Measurements from ENCODE around the gene WWOX.
"Not testable (repeated sequence)": the region's sequence is repeated elsewhere in the genome, so short reads cannot be mapped to it uniquely, and the experiment has no call there.

WWOX gene

GRCh38 chr16:79225994-79226393 lies 1126.5 kb downstream of the WWOX start:
- not testable (repeated sequence) for H3K27ac ChIP-seq (ENCODE audit: low read depth, low read length); H3K27me3 ChIP-seq (ENCODE audit: control insufficient read depth, insufficient read depth, low read length); H3K4me1 ChIP-seq (ENCODE audit: control insufficient read depth, insufficient read depth, low read length); H3K4me3 ChIP-seq (ENCODE audit: low read depth, low read length); H3K9ac ChIP-seq (ENCODE audit: low read depth, low read length); H3K9me3 ChIP-seq (ENCODE audit: control insufficient read depth, insufficient read depth, low read length); H3K36me3 ChIP-seq (ENCODE audit: control insufficient read depth, insufficient read depth, low read length)

GRCh38 chr16:79229361-79229760 lies 1129.9 kb downstream of the WWOX start:
- H3K4me1 ChIP-seq (ENCODE audit: control insufficient read depth, insufficient read depth, low read length): no peaks in the 10 kb centered on the region
- no peaks in the 10 kb centered on the region for H3K9me3 ChIP-seq (ENCODE audit: control insufficient read depth, insufficient read depth, low read length)
- H3K27ac ChIP-seq (ENCODE audit: low read depth, low read length): no peak overlapping the region
- no peaks in the 10 kb centered on the region for H3K36me3 ChIP-seq (ENCODE audit: control insufficient read depth, insufficient read depth, low read length)
- no peak overlapping the region for H3K9ac ChIP-seq (ENCODE audit: low read depth, low read length)
- no peak overlapping the region for H3K4me3 ChIP-seq (ENCODE audit: low read depth, low read length)
- H3K27me3 ChIP-seq (ENCODE audit: control insufficient read depth, insufficient read depth, low read length): no peaks in the 10 kb centered on the region

- not testable (repeated sequence) for H3K27me3 ChIP-seq (ENCODE audit: control insufficient read depth, insufficient read depth, low read length); H3K4me1 ChIP-seq (ENCODE audit: control insufficient read depth, insufficient read depth, low read length); H3K9me3 ChIP-seq (ENCODE audit: control insufficient read depth, insufficient read depth, low read length)
Measured at GRCh38 chr16:79245700-79246099, 1146.2 kb downstream of the WWOX start.

GRCh38 chr16:79247386-79247785 lies 1147.9 kb downstream of the WWOX start:
- H3K9ac ChIP-seq (ENCODE audit: low read depth, low read length): no peak overlapping the region
- no peaks in the 10 kb centered on the region for H3K9me3 ChIP-seq (ENCODE audit: control insufficient read depth, insufficient read depth, low read length)
- H3K27ac ChIP-seq (ENCODE audit: low read depth, low read length): no peak overlapping the region
- H3K4me3 ChIP-seq (ENCODE audit: low read depth, low read length): no peak overlapping the region
- no peaks in the 10 kb centered on the region for H3K27me3 ChIP-seq (ENCODE audit: control insufficient read depth, insufficient read depth, low read length)
- H3K36me3 ChIP-seq (ENCODE audit: control insufficient read depth, insufficient read depth, low read length): no peaks in the 10 kb centered on the region
- H3K4me1 ChIP-seq (ENCODE audit: control insufficient read depth, insufficient read depth, low read length): no peaks in the 10 kb centered on the region

More at GRCh38 chr16:79245700-79246099, 1146.2 kb downstream of the WWOX start:
- not testable (repeated sequence) for H3K9ac ChIP-seq (ENCODE audit: low read depth, low read length); H3K36me3 ChIP-seq (ENCODE audit: control insufficient read depth, insufficient read depth, low read length); H3K27ac ChIP-seq (ENCODE audit: low read depth, low read length); H3K4me3 ChIP-seq (ENCODE audit: low read depth, low read length)

- no peak overlapping the region for H3K27ac ChIP-seq (ENCODE audit: low read depth, low read length)
- no peaks in the 10 kb centered on the region for H3K4me1 ChIP-seq (ENCODE audit: control insufficient read depth, insufficient read depth, low read length)
- H3K27me3 ChIP-seq (ENCODE audit: control insufficient read depth, insufficient read depth, low read length): no peaks in the 10 kb centered on the region
- no peaks in the 10 kb centered on the region for H3K9me3 ChIP-seq (ENCODE audit: control insufficient read depth, insufficient read depth, low read length)
- H3K9ac ChIP-seq (ENCODE audit: low read depth, low read length): no peak overlapping the region
- no peaks in the 10 kb centered on the region for H3K36me3 ChIP-seq (ENCODE audit: control insufficient read depth, insufficient read depth, low read length)
- no peak overlapping the region for H3K4me3 ChIP-seq (ENCODE audit: low read depth, low read length)
Measured at GRCh38 chr16:79248351-79248750, 1148.9 kb downstream of the WWOX start.

GRCh38 chr16:79250502-79251098 lies 1151.1 kb downstream of the WWOX start:
- H3K4me3 ChIP-seq (ENCODE audit: low read depth, low read length): no peak overlapping the region
- H3K9me3 ChIP-seq (ENCODE audit: control insufficient read depth, insufficient read depth, low read length): no peaks in the 10 kb centered on the region
- no peak overlapping the region for H3K9ac ChIP-seq (ENCODE audit: low read depth, low read length)
- no peaks in the 10 kb centered on the region for H3K4me1 ChIP-seq (ENCODE audit: control insufficient read depth, insufficient read depth, low read length)
- no peaks in the 10 kb centered on the region for H3K27me3 ChIP-seq (ENCODE audit: control insufficient read depth, insufficient read depth, low read length)
- H3K36me3 ChIP-seq (ENCODE audit: control insufficient read depth, insufficient read depth, low read length): no peaks in the 10 kb centered on the region
- no peak overlapping the region for H3K27ac ChIP-seq (ENCODE audit: low read depth, low read length)

GRCh38 chr16:79253100-79253631 lies 1153.7 kb downstream of the WWOX start:
- no peak overlapping the region for H3K27ac ChIP-seq (ENCODE audit: low read depth, low read length)
- no peaks in the 10 kb centered on the region for H3K9me3 ChIP-seq (ENCODE audit: control insufficient read depth, insufficient read depth, low read length)
- no peak overlapping the region for H3K4me3 ChIP-seq (ENCODE audit: low read depth, low read length)
- no peaks in the 10 kb centered on the region for H3K4me1 ChIP-seq (ENCODE audit: control insufficient read depth, insufficient read depth, low read length)
- H3K9ac ChIP-seq (ENCODE audit: low read depth, low read length): no peak overlapping the region
- H3K36me3 ChIP-seq (ENCODE audit: control insufficient read depth, insufficient read depth, low read length): no peaks in the 10 kb centered on the region
- H3K27me3 ChIP-seq (ENCODE audit: control insufficient read depth, insufficient read depth, low read length): no peaks in the 10 kb centered on the region

- Histone ChIP-seq H3K4me1 (ENCODE audit: control insufficient read depth, insufficient read depth, low read length) (no peaks in the 10 kb centered on the region), H3K36me3 (ENCODE audit: control insufficient read depth, insufficient read depth, low read length) (no peaks in the 10 kb centered on the region), H3K9me3 (ENCODE audit: control insufficient read depth, insufficient read depth, low read length) (no peaks in the 10 kb centered on the region), H3K27me3 (ENCODE audit: control insufficient read depth, insufficient read depth, low read length) (no peaks in the 10 kb centered on the region), H3K9ac (ENCODE audit: low read depth, low read length) (no peak overlapping the region), H3K27ac (ENCODE audit: low read depth, low read length) (no peak overlapping the region), H3K4me3 (ENCODE audit: low read depth, low read length) (no peak overlapping the region)
Measured at GRCh38 chr16:79257953-79258490, 1158.6 kb downstream of the WWOX start.

GRCh38 chr16:79260890-79261289 lies 1161.4 kb downstream of the WWOX start:
- H3K9ac ChIP-seq (ENCODE audit: low read depth, low read length); H3K4me3 ChIP-seq (ENCODE audit: low read depth, low read length); H3K9me3 ChIP-seq (ENCODE audit: control insufficient read depth, insufficient read depth, low read length); H3K27ac ChIP-seq (ENCODE audit: low read depth, low read length); H3K36me3 ChIP-seq (ENCODE audit: control insufficient read depth, insufficient read depth, low read length); H3K4me1 ChIP-seq (ENCODE audit: control insufficient read depth, insufficient read depth, low read length); H3K27me3 ChIP-seq (ENCODE audit: control insufficient read depth, insufficient read depth, low read length): not testable (repeated sequence)

GRCh38 chr16:79261481-79261940 lies 1162.1 kb downstream of the WWOX start:
- Histone ChIP-seq H3K27ac (ENCODE audit: low read depth, low read length) (no peak overlapping the region), H3K9ac (ENCODE audit: low read depth, low read length) (no peak overlapping the region), H3K4me3 (ENCODE audit: low read depth, low read length) (no peak overlapping the region), H3K4me1 (ENCODE audit: control insufficient read depth, insufficient read depth, low read length) (no peaks in the 10 kb centered on the region), H3K9me3 (ENCODE audit: control insufficient read depth, insufficient read depth, low read length) (no peaks in the 10 kb centered on the region), H3K36me3 (ENCODE audit: control insufficient read depth, insufficient read depth, low read length) (no peaks in the 10 kb centered on the region), H3K27me3 (ENCODE audit: control insufficient read depth, insufficient read depth, low read length) (no peaks in the 10 kb centered on the region)

GRCh38 chr16:79261944-79262552 lies 1162.6 kb downstream of the WWOX start:
- no peaks in the 10 kb centered on the region for H3K27me3 ChIP-seq (ENCODE audit: control insufficient read depth, insufficient read depth, low read length)
- H3K9ac ChIP-seq (ENCODE audit: low read depth, low read length): no peak overlapping the region
- H3K36me3 ChIP-seq (ENCODE audit: control insufficient read depth, insufficient read depth, low read length): no peaks in the 10 kb centered on the region
- no peak overlapping the region for H3K27ac ChIP-seq (ENCODE audit: low read depth, low read length)
- no peaks in the 10 kb centered on the region for H3K4me1 ChIP-seq (ENCODE audit: control insufficient read depth, insufficient read depth, low read length)
- H3K9me3 ChIP-seq (ENCODE audit: control insufficient read depth, insufficient read depth, low read length): no peaks in the 10 kb centered on the region
- no peak overlapping the region for H3K4me3 ChIP-seq (ENCODE audit: low read depth, low read length)
